Fibroblast of peridontal ligament (primary cell): ENCODE measurements around the gene HSPA9.

Experiments used
- DNase-seq: peaks from one replicate; pipeline ENCODE4 v3.0.0-alpha.2; 2010; ENCODE audit errors: extremely low read depth

HSPA9 gene

DNA sequence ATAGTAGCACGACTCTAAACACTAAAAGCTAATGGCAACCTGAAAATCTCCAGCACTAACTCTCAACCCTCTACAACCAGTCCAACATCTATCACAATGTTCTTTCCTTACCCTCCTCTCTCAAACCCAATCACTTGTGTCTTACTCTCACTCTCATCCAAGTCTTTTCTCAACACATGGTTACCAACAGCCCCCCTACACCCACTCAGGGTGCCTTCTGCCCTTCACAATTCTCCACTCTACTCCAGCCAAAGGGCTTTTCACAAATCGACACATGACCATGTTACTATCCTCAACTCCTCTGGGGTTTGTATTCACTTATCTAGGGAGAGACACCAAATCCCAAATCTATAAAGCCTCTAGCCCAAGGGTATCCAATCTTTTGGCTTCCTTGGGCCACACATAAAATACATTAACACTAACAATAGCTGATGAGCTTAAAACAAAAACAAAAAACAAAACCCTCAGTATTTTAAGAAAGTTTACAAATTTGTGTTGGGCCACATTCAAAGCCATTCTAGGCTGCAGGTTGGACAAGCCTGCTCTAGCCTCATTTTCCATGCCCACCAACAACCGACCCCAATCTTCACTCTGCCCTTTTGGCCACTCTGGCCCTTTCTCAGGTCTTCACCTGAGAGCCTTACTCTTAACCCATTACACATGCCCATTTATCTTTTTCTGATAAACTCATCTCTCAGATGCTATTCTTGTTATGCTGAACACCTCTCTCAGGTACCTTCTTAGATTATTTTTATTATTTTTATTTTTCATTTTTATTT, 11.7 kb downstream of the HSPA9 start:
- no peak for DNase-seq

DNA sequence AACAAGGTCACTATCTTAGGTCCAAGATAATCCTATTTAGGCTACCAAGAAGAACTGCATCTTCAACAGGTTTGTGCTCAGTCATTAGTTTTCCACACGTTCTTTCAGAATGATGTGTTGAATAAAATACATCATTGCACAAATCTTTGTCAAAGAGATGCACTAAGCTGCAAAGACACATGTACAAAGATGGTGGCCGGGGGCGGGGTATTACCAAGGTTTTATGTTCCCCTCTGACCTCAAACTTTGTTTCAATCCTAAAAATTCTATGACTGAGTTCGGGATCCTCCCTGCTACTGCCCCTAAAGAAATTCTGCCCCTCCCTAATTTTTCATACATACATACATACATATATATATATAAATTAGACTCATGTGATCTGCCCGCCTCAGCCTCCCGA, 14.2 kb downstream of the HSPA9 start:
- DNase-seq = no peak

GRCh38 chr5:138559937-138560336, 15.3 kb downstream of the HSPA9 start:
- no peak for DNase-seq

DNA sequence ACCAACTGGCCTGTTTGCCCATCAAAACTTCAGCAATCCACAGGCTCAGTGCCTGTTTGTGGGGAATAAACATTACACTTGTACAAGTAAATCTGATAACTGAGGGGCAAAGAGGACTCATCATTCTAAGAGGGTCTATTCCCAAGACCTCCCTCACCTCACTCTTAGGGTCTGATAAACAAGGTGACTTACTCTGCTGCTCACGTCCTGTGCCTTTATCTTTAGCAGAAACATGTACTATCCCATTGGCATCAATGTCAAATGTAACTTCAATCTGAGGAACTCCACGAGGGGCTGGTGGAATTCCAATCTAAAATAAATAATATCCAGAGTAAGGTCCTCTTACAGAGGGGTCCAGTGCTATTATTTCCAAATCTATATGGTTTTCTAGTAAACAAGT, 17.5 kb downstream of the HSPA9 start:
- no peak for DNase-seq

DNA sequence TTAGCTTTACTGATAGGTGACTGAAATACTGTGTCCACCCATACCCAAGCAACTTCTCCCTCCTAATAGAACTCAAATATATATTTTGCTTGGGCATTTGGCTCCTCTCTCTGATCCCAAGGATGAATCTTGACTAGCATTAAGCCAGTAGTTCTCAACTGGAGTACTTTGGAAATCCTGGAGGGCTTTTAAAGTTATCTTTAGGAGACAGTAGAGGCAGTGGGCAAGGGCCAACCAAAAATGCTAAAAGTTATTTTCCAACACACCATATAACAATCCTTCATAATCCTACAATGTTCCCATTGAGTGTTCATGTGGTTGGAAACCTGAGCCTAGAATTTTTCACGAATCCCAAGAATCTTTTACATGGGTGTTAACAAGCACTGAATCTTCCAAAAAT, 21.1 kb downstream of the HSPA9 start:
- no peak for DNase-seq

GRCh38 chr5:138553437-138554095, 21.6 kb downstream of the HSPA9 start:
- no peak for DNase-seq

- no peak for DNase-seq
These were observed 22.5 kb downstream of the HSPA9 start for GRCh38 chr5:138552657-138553056.

GRCh38 chr5:138549414-138549813, 25.8 kb downstream of the HSPA9 start:
- no peak for DNase-seq

GRCh38 chr5:138545919-138546562, 29.2 kb downstream of the HSPA9 start:
- no peak for DNase-seq

DNA sequence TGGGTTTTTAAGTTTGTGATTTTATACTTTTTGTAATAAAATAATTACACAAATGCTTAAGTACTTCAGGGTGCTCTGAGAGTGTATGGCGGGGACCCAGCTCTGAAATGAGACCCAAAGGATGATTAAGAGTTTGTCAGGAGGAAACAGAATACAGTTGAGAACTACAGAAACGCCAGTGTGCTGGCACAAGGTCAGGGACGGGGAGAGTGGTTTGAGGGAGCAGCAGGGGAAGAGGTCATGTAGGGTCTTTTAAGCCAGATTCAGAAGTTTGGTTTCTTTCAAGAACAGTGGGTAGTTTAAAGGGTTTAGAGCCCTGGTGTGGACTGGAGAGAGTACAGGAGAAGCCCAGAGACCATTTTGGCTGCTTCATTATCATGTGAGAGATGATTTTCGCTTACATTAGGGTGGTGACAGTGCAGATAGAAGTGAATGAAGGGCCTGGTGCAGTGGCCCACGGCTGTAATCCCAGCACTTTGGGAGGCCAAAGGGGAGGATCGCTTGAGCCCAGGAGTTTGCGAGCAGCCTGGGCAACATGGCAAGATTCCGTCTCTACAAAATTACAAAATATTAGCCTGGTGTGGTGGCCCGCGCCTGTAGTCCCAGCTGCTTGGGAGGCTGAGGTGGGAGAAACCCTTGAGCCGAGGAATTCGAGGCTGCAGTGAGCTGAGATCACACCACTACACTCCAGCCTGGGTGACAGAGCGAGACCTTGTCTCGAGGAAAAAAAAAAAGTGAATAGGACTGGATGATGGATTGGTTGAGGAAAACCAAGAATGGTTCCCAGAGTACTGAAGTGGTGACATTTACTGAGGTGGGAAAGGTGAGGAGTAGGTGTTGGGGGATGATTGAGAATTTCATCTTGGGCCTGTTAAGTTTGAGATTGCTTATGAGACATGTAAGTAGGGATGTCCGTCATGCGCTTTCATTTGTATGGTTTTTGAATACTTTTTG, 30.7 kb downstream of the HSPA9 start:
- peak; percentile 63 for DNase-seq

DNA sequence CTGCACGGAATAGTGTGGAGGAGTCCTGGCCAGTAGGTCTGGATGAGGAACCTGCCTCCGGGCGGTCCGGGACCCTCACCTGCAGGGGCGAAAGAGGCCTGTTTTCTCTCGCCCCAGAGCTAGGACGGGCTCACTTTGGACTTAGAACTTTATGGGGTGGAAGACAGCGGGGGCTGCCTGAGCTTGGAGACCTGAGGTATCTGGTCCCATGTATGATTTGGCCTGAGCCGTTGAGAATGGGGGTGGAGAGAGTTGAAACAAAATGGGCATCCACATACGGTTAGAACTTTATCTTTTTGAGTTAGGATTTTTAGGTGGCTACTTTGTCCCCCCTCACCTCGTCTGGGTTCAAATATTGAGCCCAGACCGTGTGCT, 31.5 kb downstream of the HSPA9 start:
- no peak for DNase-seq

DNA sequence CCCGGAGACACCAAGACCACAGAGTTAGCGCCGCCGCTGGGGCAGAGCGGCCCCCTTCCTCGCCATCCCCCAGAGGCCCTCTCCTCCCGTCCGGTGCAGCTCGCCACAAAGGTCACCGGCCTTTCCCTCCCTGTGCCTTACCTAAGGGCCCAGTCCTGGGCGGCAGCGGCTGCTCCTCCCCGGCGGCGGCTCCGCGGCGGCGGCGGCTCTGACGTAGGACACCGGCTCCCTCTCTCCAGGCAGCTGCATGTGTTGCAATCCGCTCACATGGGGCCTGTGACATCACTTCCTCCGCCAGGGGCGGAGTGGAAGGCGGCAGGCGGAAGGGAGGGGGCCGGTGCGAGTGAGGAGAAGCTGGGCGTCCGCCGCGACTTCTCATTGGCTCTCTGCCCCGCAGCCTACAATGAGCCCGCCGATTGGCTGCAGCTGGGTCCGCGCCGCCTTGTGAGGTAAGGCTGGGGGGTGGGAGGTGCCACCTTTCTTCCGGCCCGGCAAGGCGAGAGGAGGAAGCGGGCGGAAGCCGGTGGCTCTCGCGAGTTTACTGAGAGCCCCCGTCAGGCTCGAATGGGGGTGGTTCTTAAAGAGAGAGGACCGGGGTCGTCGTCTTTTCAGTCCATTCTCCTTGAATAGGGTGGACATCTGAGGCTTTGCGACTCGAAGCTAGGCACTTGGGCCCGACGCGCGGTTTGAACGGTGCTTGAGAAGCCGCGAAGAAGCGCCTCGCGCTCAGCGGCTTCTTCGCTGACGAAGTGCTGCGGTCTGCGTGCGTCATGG, 32.1 kb downstream of the HSPA9 start, which contains the start of gene ETF1:
Gene ETF1 (minus strand): TSS at position 281 of the 774 bp plus-strand sequence. CDS start 318 bp downstream, outside the sequence.
- peak; percentile 99 for DNase-seq

- peak; percentile 29 for DNase-seq
These were observed 32.8 kb downstream of the HSPA9 start for GRCh38 chr5:138542180-138542955.

GRCh38 chr5:138541511-138542179, 33.6 kb downstream of the HSPA9 start:
- no peak for DNase-seq

- no peak for DNase-seq
These were observed 35.4 kb downstream of the HSPA9 start for GRCh38 chr5:138539791-138540190.

DNA sequence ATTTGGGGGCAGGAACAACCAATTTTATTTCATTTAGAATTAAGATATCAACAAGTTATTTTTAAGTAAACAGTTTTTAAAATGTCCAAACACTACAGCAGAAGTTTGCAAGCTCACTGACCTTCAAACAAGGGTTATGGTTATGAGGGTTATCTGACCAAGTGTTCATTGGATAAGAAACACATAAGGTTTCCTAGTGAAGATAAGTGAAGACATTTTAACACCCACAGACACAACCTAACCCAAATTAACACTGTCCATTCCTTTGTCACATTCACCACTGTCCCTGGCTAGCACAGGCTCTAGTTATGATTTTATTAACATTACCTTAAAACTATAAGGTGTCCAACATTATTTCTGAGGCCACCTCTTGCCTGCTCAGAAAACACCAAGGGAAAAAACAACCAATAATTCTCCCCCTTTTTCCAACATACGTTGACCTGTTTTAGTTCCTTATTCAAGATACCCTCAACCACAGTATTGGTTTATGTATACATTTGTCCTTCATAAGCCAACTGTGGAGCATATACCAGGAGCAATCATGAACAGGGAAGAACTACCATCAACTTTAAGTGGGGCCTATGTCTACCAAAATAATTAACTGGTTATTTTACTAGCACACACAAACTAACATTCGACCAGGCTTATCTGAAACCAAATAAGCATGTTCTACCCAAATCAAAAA, 36.1 kb downstream of the HSPA9 start:
- DNase-seq = no peak

GRCh38 chr5:138536665-138537315, 38.4 kb downstream of the HSPA9 start:
- DNase-seq = no peak

DNA sequence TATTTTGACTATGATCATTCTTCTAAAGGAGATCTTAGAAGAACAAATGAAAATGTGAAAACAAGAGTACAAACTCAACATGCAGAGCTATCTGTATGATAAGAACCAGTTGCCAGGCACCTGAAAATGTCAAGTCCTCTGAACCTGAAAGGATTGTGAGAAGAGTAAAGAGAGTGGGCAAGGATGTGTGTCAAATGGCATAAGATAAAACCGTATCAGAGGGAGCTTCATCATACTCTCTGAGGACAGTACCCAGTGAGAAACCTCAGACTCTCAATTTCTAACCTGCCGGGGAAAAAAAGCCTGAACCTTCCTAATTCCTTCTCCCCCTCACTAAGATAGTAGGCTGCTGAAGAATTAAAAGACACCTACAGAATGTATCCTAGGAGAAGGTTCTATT, 39.0 kb downstream of the HSPA9 start:
- no peak for DNase-seq
